GM12878 (cell line): Measurements from ENCODE around the gene COX6A2.

ENCODE experiments used
- CBFB ChIP-seq: IDR thresholded peaks from 2 replicates; pipeline ENCODE4 v1.6.1; 2016; ENCODE audit warnings: antibody characterized with exemption, low read depth
- CTCF ChIP-seq, 3 experiments: IDR thresholded peaks in 2 of 3; conservative IDR thresholded peaks in 1 of 3; 2 replicates each; pipeline ENCODE4 v1.5.1; 2011; ENCODE audit warnings: low read depth in 3 of 3, low read length in 3 of 3, mild to moderate bottlenecking in 3 of 3, control low read depth in 2 of 3, moderate library complexity in 2 of 3, inconsistent platforms in 1 of 3, mixed read lengths in 1 of 3; ENCODE audit not compliant: control insufficient read depth in 2 of 3, insufficient read depth in 1 of 3; ENCODE audit errors: extremely low read depth in 1 of 3
- JUNB ChIP-seq: IDR thresholded peaks from 2 replicates; pipeline ENCODE4 v1.6.1; 2016; ENCODE audit warnings: antibody characterized with exemption, mild to moderate bottlenecking
- JUND ChIP-seq: IDR thresholded peaks from 2 replicates; pipeline ENCODE4 v1.6.1; 2012; ENCODE audit warnings: low read depth, mild to moderate bottlenecking, low read length, improper control_type of control experiment, moderate library complexity
- KLF5 ChIP-seq: fragments of 450-650 bp; IDR thresholded peaks from 2 replicates; pipeline ENCODE4 v1.6.1; 2014; ENCODE audit warnings: mild to moderate bottlenecking; ENCODE audit not compliant: partially characterized antibody
- POLR2A ChIP-seq: IDR thresholded peaks from 2 replicates; pipeline ENCODE4 v1.6.1; 2011; ENCODE audit warnings: low read depth, mild to moderate bottlenecking, low read length
- POLR2AphosphoS5 ChIP-seq: IDR thresholded peaks from 2 replicates; pipeline ENCODE4 v1.6.1; 2011; ENCODE audit warnings: mild to moderate bottlenecking, low read length, inconsistent platforms
- REST ChIP-seq: IDR thresholded peaks from 2 replicates; pipeline ENCODE4 v1.6.1; 2012; ENCODE audit warnings: mild to moderate bottlenecking, low read depth, low read length
- RFX5 ChIP-seq: IDR thresholded peaks from 2 replicates; pipeline ENCODE4 v1.6.1; 2011; ENCODE audit warnings: low read depth, low read length, improper control_type of control experiment
- ZBTB11 ChIP-seq: fragments of 450-650 bp; formaldehyde crosslinking; IDR thresholded peaks from 2 replicates; pipeline ENCODE4 v1.5.0; 2022; ENCODE audit warnings: mild to moderate bottlenecking, missing genetic modification characterization

DNA sequence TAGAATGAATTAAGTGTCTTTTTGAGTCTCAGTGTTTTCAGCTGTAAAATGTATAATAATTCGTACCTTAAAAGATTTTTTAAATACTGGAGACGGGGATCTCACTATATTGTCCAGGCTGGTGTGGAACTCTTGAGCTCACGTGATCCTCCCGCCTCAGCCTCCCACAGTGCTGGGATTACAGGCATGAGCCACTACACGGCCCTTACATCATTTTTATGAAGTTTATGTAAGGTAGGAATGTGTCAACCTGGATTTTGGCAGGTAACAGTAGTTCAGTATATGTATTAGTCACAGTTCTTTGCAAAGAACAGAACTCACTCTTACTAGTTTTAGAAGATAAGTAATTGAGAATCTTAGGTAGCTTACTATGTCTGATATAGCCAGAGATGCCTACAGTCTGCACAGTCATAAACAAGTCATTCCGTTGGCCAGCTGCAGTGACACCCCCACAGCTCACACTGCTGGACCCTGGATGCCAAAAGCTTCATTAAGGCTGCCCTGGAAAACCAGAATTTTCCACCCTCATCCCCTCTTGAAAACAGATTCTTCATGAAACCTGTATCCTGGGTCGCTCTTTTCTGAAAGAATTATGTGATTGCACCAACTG is 583 bp upstream of the COX6A2 start:
- TF ChIP-seq ZBTB11 (no peak), JUND (no peak), CBFB (no peak), POLR2AphosphoS5 (no peak), CTCF (IDR thresholded peaks at IDR 0.05 in 2 of 3, conservative IDR thresholded peaks at IDR 0.05 in 1 of 3; ENCODE audit: control insufficient read depth in 2 of 3, extremely low read depth in 1 of 3, insufficient read depth in 1 of 3, low read depth in 3 of 3, low read length in 3 of 3) (no peak), JUNB (no peak), RFX5 (no peak), KLF5 (no peak), POLR2A (no peak), REST (no peak)
